ENCODE measurements around the gene NR2F2.

Gene NR2F2

GRCh38 chr15:96314963-96315362 lies 15.5 kb upstream of the NR2F2 start:
- in situ Hi-C loops (cut with HindIII; ENCODE audit: low sequenced_read_pairs), result no loop called here

GRCh38 chr15:96316953-96317629 lies 13.4 kb upstream of the NR2F2 start:
- in situ Hi-C loops (cut with HindIII; ENCODE audit: low sequenced_read_pairs), result no loop called here

- in situ Hi-C loops (cut with HindIII; ENCODE audit: low sequenced_read_pairs), result no loop called here
Measured at GRCh38 chr15:96320107-96320506, 10.4 kb upstream of the NR2F2 start.

GRCh38 chr15:96320703-96321638 lies 9.5 kb upstream of the NR2F2 start:
- in situ Hi-C loops (cut with HindIII; ENCODE audit: low sequenced_read_pairs), result no loop called here

- in situ Hi-C loops (cut with HindIII; ENCODE audit: low sequenced_read_pairs), result no loop called here
Measured at GRCh38 chr15:96321639-96322535, 8.6 kb upstream of the NR2F2 start.

- in situ Hi-C loops (cut with HindIII; ENCODE audit: low sequenced_read_pairs), result no loop called here
Measured at GRCh38 chr15:96322536-96323318, 7.8 kb upstream of the NR2F2 start.

GRCh38 chr15:96323319-96324145 lies 7.0 kb upstream of the NR2F2 start:
- in situ Hi-C loops (cut with HindIII; ENCODE audit: low sequenced_read_pairs), result no loop called here

- in situ Hi-C loops (cut with HindIII; ENCODE audit: low sequenced_read_pairs), result no loop called here
Measured at GRCh38 chr15:96324192-96324895, 6.2 kb upstream of the NR2F2 start.

- in situ Hi-C loops (cut with HindIII; ENCODE audit: low sequenced_read_pairs), result no loop called here
Measured at GRCh38 chr15:96324940-96325540, 5.5 kb upstream of the NR2F2 start.

GRCh38 chr15:96325541-96326327 lies 4.8 kb upstream of the NR2F2 start:
- in situ Hi-C loops (cut with HindIII; ENCODE audit: low sequenced_read_pairs), result no loop called here

- in situ Hi-C loops (cut with HindIII; ENCODE audit: low sequenced_read_pairs), result no loop called here
Measured at GRCh38 chr15:96326328-96327154, 4.0 kb upstream of the NR2F2 start.

GRCh38 chr15:96327155-96327741 lies 3.3 kb upstream of the NR2F2 start:
- in situ Hi-C loops (cut with HindIII; ENCODE audit: low sequenced_read_pairs), result no loop called here

GRCh38 chr15:96328181-96328876 lies 2.2 kb upstream of the NR2F2 start:
- in situ Hi-C loops (cut with HindIII; ENCODE audit: low sequenced_read_pairs), result no loop called here

- in situ Hi-C loops (cut with HindIII; ENCODE audit: low sequenced_read_pairs), result no loop called here
Measured at GRCh38 chr15:96328877-96329195, 1.7 kb upstream of the NR2F2 start.

GRCh38 chr15:96329403-96329981 lies 1.0 kb upstream of the NR2F2 start:
- in situ Hi-C loops (cut with HindIII; ENCODE audit: low sequenced_read_pairs), result no loop called here

- in situ Hi-C loops (cut with HindIII; ENCODE audit: low sequenced_read_pairs), result no loop called here
Measured at GRCh38 chr15:96330064-96330449, 443 bp upstream of the NR2F2 start.
